Muscle of arm (tissue), 12 donors: ENCODE measurements around the gene KRTAP5-7. TPM values are rescaled to one million over a fixed set of nuclear protein-coding genes. Genes with fewer than 3 reads are reported as not detected.

Source experiments
- polyA plus RNA-seq, 12 donors: library from polyadenylated mRNA; unstranded; fragments of 120-200 nt; gene quantifications; one replicate each; pipeline ENCODE4 v1.2.1, GENCODE V29; 2013; ENCODE audit not compliant: insufficient read length in 12 of 12

Gene KRTAP5-7
- polyA plus RNA-seq, 12 donors: 0.12 to 0.19 (median 0.19) TPM; not detected in 9

Other genes with a start within 250 kb of the KRTAP5-7 start
- 10 to 100 TPM in 9 of 12 donors, 1 to 10 TPM in 2, not detected in 1; 9.5 to 36.8 (median 12.8) TPM for gene DHCR7, start 78.9 kb upstream of the KRTAP5-7 start, polyA plus RNA-seq
- gene NADSYN1, start 74.1 kb upstream of the KRTAP5-7 start, polyA plus RNA-seq: 10 to 100 TPM in 11 of 12 donors, not detected in 1; 16.0 to 63.6 (median 23.0) TPM
- gene KRTAP5-8, start 10.8 kb downstream of the KRTAP5-7 start, polyA plus RNA-seq: under 1 TPM in 1 of 12 donors, not detected in 11; 0.16 TPM
- under 1 TPM in 3 of 12 donors, not detected in 9; 0.19 to 0.34 (median 0.19) TPM for gene KRTAP5-9, start 21.2 kb downstream of the KRTAP5-7 start, polyA plus RNA-seq
- gene KRTAP5-10, start 38.3 kb downstream of the KRTAP5-7 start, polyA plus RNA-seq: not detected
- not detected for gene KRTAP5-11, start 55.6 kb downstream of the KRTAP5-7 start, polyA plus RNA-seq